ENCODE data around the gene GPRC5B.

Gene GPRC5B

DNA sequence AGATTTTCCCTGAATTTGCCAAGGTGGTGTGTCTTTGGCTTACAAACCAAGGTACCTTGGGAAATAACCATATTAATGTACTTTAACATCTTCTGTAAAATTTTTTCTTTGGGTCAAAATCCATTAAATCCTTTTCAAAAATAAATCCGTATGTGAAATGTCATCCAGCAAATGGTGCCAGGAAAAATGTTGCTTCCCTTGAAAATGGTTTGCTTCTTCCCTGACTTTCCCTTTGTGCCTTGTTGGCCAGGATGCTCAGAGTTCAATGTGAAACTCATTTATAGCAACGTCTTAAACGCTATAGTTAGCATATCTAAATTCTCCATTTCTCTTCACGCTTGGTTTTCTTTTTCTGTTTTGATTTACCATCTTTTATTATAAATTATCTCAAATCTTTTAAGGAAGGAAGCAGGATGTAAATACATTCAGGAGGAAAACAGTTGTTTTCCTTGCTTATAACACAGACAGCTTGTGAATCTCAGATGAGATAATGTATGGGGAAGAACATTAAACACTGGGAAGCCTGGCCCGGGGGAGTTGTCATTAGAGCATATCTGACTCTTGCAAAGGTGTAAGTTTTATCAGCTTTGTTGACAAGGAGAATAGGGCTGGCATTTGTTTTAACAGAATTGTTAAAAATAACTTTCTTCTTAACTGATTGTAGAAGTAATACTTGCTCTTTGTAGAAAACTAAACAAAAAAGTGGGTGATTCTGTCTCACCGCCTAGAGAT lies 42.1 kb downstream of the GPRC5B start:
- no peak for DNase-seq (ENCODE audit: low spot score)
- TF ChIP-seq, protein P1, sequence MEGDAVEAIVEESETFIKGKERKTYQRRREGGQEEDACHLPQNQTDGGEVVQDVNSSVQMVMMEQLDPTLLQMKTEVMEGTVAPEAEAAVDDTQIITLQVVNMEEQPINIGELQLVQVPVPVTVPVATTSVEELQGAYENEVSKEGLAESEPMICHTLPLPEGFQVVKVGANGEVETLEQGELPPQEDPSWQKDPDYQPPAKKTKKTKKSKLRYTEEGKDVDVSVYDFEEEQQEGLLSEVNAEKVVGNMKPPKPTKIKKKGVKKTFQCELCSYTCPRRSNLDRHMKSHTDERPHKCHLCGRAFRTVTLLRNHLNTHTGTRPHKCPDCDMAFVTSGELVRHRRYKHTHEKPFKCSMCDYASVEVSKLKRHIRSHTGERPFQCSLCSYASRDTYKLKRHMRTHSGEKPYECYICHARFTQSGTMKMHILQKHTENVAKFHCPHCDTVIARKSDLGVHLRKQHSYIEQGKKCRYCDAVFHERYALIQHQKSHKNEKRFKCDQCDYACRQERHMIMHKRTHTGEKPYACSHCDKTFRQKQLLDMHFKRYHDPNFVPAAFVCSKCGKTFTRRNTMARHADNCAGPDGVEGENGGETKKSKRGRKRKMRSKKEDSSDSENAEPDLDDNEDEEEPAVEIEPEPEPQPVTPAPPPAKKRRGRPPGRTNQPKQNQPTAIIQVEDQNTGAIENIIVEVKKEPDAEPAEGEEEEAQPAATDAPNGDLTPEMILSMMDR (IDR thresholded peaks at IDR 0.05; ENCODE audit: extremely low read depth, missing control alignments), result no peak

DNA sequence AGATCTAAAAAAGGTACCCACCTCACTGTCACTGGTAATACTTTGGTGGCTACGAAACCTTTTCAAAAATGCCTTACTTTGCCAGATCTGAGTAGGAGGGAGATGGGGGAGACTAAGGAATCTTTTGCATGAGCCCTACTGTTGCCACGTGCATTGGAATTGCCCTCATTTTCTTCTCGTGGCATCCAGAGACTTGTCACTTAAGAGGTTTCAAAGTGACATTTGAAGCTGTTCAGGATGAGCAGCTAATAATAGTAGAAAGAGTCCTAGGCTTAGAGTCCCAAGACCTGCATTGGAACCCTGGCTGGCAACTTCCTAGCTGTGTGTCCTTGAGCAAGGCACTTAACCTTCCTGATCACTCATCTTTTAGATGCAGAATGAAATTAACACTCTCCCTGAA lies 43.5 kb downstream of the GPRC5B start:
- no peak for DNase-seq (ENCODE audit: low spot score)
- TF ChIP-seq, protein P1 (IDR thresholded peaks at IDR 0.05; ENCODE audit: extremely low read depth, missing control alignments), result no peak

DNA sequence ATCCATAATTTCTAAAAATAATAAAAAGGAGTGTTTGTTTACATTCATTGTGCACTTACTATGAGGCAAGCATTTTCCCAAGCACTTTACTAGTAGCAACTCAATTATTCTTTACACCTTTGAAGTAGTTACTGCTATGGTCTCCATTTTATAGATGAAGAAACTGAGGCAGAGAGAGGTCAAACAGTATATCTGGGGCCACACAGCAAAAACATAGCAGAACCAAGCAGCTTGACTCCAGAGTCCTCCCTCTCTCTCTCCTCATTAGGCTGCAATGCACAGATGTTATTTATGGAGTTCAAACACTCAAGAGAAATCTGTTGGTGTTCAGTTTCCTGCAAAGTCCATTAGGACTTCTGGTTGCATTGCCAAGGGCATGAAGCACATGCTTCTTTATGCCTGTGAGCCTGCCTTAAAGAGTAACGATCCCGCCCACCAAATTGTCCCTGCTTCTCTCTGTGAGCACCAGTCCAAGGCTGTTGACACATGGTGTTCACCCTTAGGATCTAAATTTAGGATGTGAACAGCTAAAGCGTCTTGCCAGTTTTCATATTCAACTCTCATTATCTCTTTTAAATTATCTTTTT lies 44.0 kb downstream of the GPRC5B start:
- TF ChIP-seq, protein P1 (IDR thresholded peaks at IDR 0.05; ENCODE audit: extremely low read depth, missing control alignments), result no peak
- DNase-seq (ENCODE audit: low spot score), result no peak

DNA sequence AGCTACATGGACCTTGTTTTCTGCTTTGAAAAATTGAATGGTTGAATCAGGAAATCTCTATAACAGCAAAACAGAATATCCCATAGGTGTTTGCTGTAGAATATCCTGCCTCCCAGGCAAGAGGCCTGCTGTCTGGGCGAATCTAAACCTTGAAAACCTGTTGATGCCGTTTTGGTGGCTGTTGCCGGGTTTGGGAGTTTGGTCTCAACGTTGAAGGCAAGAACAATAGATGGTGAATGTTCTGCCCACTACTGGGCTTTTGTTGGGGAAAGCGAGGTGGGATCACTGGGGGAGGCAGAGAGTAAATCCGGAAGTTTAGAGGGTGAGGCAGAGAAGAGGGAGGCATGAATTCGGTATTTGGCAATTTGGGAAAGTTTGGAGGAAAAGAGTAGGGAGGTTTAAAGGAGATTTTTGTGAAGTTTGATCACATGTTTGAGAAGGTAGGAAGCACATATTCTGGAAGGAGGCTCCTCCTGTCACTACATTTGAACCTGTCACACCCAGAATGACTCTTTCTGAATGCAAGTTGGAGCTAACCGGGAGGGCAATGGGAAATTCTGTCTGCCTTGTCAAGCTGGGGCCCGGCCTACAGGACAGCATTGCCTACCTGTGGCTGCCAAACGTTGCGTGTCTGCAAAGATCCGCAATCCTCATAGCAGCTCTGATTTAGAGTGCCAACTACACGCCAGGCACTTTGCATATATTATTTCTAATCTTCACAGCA lies 46.5 kb downstream of the GPRC5B start:
- no peak for DNase-seq (ENCODE audit: low spot score)
- TF ChIP-seq, protein P1 (IDR thresholded peaks at IDR 0.05; ENCODE audit: extremely low read depth, missing control alignments), result no peak

DNA sequence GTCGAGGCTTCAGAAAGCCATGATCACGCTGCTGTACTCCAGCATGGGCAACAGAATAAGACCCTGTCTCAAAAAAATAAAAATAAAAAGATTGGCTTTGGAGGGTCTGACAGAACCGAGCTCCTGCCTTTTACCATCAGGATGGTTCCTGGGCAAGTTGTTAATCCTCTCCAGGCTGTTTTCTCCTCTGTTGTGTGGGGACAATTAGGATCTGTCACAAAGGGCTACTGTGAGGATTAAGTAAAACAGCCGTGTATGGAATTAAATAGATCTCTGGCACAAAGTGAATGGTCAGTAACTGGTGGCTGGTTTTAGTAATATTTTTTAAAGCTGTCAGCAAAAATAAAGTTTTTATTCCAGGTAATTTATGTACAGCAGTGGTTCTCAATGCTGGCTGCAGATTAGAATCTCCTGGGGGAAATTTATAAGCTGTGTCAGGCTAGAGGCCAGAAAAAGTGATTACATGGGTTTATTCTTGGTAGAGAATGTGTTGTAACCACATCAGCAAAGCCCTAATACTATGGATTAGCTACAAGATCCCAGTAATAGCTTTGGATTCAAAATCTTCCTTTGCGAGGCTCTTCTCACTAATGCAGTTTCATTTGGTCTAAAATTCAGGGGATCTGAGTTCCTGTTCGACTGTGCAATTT lies 47.2 kb downstream of the GPRC5B start:
- DNase-seq (ENCODE audit: low spot score), result no peak
- TF ChIP-seq, protein P1 (IDR thresholded peaks at IDR 0.05; ENCODE audit: extremely low read depth, missing control alignments), result no peak

DNA sequence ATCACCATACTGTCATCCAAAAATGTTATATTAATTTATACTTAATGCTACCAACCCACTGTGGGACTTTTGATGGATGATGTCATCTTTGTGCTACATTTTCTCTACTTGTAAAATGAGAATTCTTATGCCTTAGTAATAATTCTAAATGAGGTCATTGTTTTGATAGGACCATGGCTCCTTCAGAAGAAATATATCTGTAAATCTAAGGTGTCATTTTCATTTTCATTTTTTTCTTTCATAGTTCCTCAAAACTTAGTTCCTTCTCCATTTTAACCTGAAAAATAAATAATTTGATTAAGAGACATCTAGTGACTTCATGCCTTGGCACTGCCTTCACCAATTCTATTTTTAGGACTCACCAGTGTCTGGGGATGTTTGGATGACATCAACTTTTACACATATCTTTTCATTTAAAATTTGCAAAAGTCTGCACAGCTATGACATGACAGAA lies 48.7 kb downstream of the GPRC5B start:
- DNase-seq (ENCODE audit: low spot score), result no peak
- TF ChIP-seq, protein P1 (IDR thresholded peaks at IDR 0.05; ENCODE audit: extremely low read depth, missing control alignments), result no peak

All from GM20000 (cell line).